ENCODE data around the gene IL32.

DNA sequence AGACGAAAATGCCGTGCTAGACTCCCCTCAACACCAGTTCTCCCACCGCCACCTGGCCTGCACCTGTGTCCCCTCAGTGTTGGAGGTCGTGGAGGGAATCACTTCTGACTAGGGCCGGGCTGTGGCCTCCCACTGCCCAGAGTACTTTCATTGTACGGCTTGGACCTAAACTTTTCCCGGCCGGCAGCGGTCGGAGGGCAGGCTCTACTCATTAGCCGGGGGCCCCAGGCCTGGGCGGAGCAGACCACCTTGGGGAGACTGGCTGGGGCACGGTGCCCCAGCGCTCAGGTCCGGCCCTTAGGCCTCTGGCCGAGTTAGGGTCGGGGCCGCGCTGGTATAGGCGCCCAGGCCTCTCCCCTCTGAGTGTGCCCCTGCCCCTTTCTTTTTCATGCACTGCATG, 48.1 kb upstream of the IL32 start:
- TF ChIP-seq EZH2 (IDR thresholded peaks at IDR 0.05; ENCODE audit: borderline replicate concordance) = no peak
- TF ChIP-seq CTCF (IDR thresholded peaks at IDR 0.05; ENCODE audit: poor library complexity) = no peak

Data from hepatocyte (in vitro differentiated cells).